ENCODE results near the gene WNT9B. TPM values are rescaled to one million over a fixed set of nuclear protein-coding genes. Genes with fewer than 3 reads are reported as not detected.

Gene WNT9B
- total RNA-seq, 1 donor from 2014 or later: not detected

GRCh38 chr17:46883871-46884520 lies 32.6 kb downstream of the WNT9B start:
- no peak overlapping the region for H3K4me3 Mint-ChIP-seq (ENCODE audit: unreplicated experiment)
- TF ChIP-seq, protein P1, sequence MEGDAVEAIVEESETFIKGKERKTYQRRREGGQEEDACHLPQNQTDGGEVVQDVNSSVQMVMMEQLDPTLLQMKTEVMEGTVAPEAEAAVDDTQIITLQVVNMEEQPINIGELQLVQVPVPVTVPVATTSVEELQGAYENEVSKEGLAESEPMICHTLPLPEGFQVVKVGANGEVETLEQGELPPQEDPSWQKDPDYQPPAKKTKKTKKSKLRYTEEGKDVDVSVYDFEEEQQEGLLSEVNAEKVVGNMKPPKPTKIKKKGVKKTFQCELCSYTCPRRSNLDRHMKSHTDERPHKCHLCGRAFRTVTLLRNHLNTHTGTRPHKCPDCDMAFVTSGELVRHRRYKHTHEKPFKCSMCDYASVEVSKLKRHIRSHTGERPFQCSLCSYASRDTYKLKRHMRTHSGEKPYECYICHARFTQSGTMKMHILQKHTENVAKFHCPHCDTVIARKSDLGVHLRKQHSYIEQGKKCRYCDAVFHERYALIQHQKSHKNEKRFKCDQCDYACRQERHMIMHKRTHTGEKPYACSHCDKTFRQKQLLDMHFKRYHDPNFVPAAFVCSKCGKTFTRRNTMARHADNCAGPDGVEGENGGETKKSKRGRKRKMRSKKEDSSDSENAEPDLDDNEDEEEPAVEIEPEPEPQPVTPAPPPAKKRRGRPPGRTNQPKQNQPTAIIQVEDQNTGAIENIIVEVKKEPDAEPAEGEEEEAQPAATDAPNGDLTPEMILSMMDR (IDR thresholded peaks at IDR 0.05; ENCODE audit: partially characterized antibody, unreplicated experiment): no peak
- no peaks in the 10 kb centered on the region for H3K36me3 Mint-ChIP-seq (ENCODE audit: unreplicated experiment)
- DNase-seq: no peak
- H3K9me3 Mint-ChIP-seq (ENCODE audit: unreplicated experiment): peaks cover 4% of the 10 kb centered on the region
- no peak overlapping the region for H3K27ac Mint-ChIP-seq (ENCODE audit: unreplicated experiment)
- H3K4me1 Mint-ChIP-seq (ENCODE audit: low read depth, unreplicated experiment): peaks cover 2% of the 10 kb centered on the region
- peaks cover 5% of the 10 kb centered on the region for H3K27me3 Mint-ChIP-seq (ENCODE audit: unreplicated experiment)

DNA sequence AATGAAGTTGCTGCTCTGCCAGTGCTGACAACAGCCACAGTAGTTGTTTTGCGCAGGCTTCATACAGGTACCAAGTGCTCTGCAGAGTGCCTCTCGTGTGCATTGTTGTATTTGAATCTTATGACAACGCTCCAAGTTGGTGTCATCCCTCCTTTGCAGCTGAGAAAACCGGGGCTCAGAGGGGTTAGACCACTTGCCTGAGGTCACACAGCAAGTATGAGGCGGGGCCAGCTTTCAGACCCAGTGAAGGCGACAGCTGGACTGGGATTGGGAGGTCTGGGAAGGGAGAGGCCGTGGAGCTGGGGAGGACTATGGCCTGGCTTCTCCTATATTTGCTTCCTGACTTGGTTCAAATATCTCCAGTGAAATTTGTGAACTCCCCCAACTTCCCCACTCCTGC lies 33.2 kb downstream of the WNT9B start:
- Mint-ChIP-seq H3K36me3 (ENCODE audit: unreplicated experiment) (no peaks in the 10 kb centered on the region), H3K27ac (ENCODE audit: unreplicated experiment) (no peak overlapping the region), H3K27me3 (ENCODE audit: unreplicated experiment) (peaks cover 5% of the 10 kb centered on the region), H3K4me1 (ENCODE audit: low read depth, unreplicated experiment) (peaks cover 2% of the 10 kb centered on the region), H3K9me3 (ENCODE audit: unreplicated experiment) (peaks cover 4% of the 10 kb centered on the region), H3K4me3 (ENCODE audit: unreplicated experiment) (no peak overlapping the region)
- no peak for DNase-seq
- TF ChIP-seq, protein P1 (IDR thresholded peaks at IDR 0.05; ENCODE audit: partially characterized antibody, unreplicated experiment): no peak

GRCh38 chr17:46885415-46886309 lies 34.3 kb downstream of the WNT9B start:
- TF ChIP-seq, protein P1 (IDR thresholded peaks at IDR 0.05; ENCODE audit: partially characterized antibody, unreplicated experiment): no peak
- H3K27me3 Mint-ChIP-seq (ENCODE audit: unreplicated experiment): peaks cover 6% of the 10 kb centered on the region

DNA sequence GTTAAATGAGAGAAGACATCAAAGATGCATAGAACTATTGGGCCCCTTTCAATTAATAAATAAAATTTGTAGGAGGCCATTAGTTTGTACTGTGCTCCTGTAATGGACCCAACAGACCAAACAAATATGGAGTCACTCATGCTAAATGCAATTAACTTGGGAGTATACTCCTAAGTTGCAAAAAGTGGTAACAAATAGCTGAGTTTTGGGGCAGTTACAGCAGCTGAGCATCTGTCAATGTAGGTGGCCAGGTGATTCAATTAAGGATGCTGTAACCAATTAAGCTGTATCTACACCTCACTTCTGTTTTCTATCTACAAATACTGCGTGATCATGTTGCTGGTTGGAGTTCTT lies 34.9 kb downstream of the WNT9B start:
- no peak overlapping the region for H3K27ac Mint-ChIP-seq (ENCODE audit: unreplicated experiment)
- H3K4me3 Mint-ChIP-seq (ENCODE audit: unreplicated experiment): no peak overlapping the region
- peaks cover 2% of the 10 kb centered on the region for H3K4me1 Mint-ChIP-seq (ENCODE audit: low read depth, unreplicated experiment)
- H3K27me3 Mint-ChIP-seq (ENCODE audit: unreplicated experiment): peaks cover 6% of the 10 kb centered on the region
- TF ChIP-seq, protein P1 (IDR thresholded peaks at IDR 0.05; ENCODE audit: partially characterized antibody, unreplicated experiment): no peak
- peaks cover 4% of the 10 kb centered on the region for H3K9me3 Mint-ChIP-seq (ENCODE audit: unreplicated experiment)
- no peaks in the 10 kb centered on the region for H3K36me3 Mint-ChIP-seq (ENCODE audit: unreplicated experiment)
- no peak for DNase-seq

More at GRCh38 chr17:46885415-46886309, 34.3 kb downstream of the WNT9B start:
- Mint-ChIP-seq H3K27ac (ENCODE audit: unreplicated experiment) (no peak overlapping the region), H3K9me3 (ENCODE audit: unreplicated experiment) (peaks cover 4% of the 10 kb centered on the region), H3K4me3 (ENCODE audit: unreplicated experiment) (no peak overlapping the region), H3K4me1 (ENCODE audit: low read depth, unreplicated experiment) (peaks cover 2% of the 10 kb centered on the region), H3K36me3 (ENCODE audit: unreplicated experiment) (no peaks in the 10 kb centered on the region)
- no peak for DNase-seq

GRCh38 chr17:46887717-46888116 lies 36.3 kb downstream of the WNT9B start:
- Mint-ChIP-seq H3K4me3 (ENCODE audit: unreplicated experiment) (no peak overlapping the region), H3K36me3 (ENCODE audit: unreplicated experiment) (no peaks in the 10 kb centered on the region), H3K27ac (ENCODE audit: unreplicated experiment) (no peak overlapping the region), H3K9me3 (ENCODE audit: unreplicated experiment) (peaks cover 4% of the 10 kb centered on the region), H3K4me1 (ENCODE audit: low read depth, unreplicated experiment) (peaks cover 2% of the 10 kb centered on the region), H3K27me3 (ENCODE audit: unreplicated experiment) (peaks cover 7% of the 10 kb centered on the region)
- TF ChIP-seq, protein P1 (IDR thresholded peaks at IDR 0.05; ENCODE audit: partially characterized antibody, unreplicated experiment): no peak
- DNase-seq: no peak

Measured in glutamatergic neuron (in vitro differentiated cells).